Measurements from ENCODE around the gene RPF1. TPM values are rescaled to one million over a fixed set of nuclear protein-coding genes. Genes with fewer than 3 reads are reported as not detected.

Gene RPF1
- total RNA-seq, 1 donor from 2014 or later = 30.1 TPM

GRCh38 chr1:84497631-84498275, 18.7 kb downstream of the RPF1 start:
- Histone ChIP-seq H3K27ac (no peak overlapping the region), H3K27me3 (no peaks in the 10 kb centered on the region), H3K9me3 (no peaks in the 10 kb centered on the region), H3K4me1 (peaks cover 20% of the 10 kb centered on the region), H3K36me3 (peaks cover 79% of the 10 kb centered on the region), H3K4me3 (no peak overlapping the region)
- no peak for DNase-seq
- TF ChIP-seq CTCF (IDR thresholded peaks at IDR 0.05) = no peak
- intact Hi-C loops (cut with DNase I) = no loop called here
- no peak for ATAC-seq

- Histone ChIP-seq H3K4me1 (peaks cover 41% of the 10 kb centered on the region), H3K27ac (no peak overlapping the region), H3K4me3 (peak overlapping the region; percentile 79), H3K36me3 (peaks cover 36% of the 10 kb centered on the region), H3K9me3 (no peaks in the 10 kb centered on the region), H3K27me3 (no peaks in the 10 kb centered on the region)
- no peak for DNase-seq
- intact Hi-C loops (cut with DNase I) = loop anchor here (10.0 kb wide), 1 partner anchor 62 kb away; no protein-coding TSS in a partner anchor
- TF ChIP-seq CTCF (IDR thresholded peaks at IDR 0.05) = no peak
- ATAC-seq = no peak
These were observed 23.9 kb downstream of the RPF1 start for GRCh38 chr1:84502927-84503326.

- no peak for ATAC-seq
- Histone ChIP-seq H3K36me3 (peaks cover 17% of the 10 kb centered on the region), H3K27me3 (no peaks in the 10 kb centered on the region), H3K4me1 (peaks cover 41% of the 10 kb centered on the region), H3K9me3 (no peaks in the 10 kb centered on the region), H3K27ac (peak overlapping the region; percentile 97), H3K4me3 (peak overlapping the region; percentile 79)
- intact Hi-C loops (cut with DNase I) = loop anchor here (10.0 kb wide), 1 partner anchor 60 kb away; no protein-coding TSS in a partner anchor
- TF ChIP-seq CTCF (IDR thresholded peaks at IDR 0.05) = no peak
- DNase-seq = no peak
These were observed 25.8 kb downstream of the RPF1 start for GRCh38 chr1:84504580-84505492.

GRCh38 chr1:84505493-84506001, 26.5 kb downstream of the RPF1 start:
- TF ChIP-seq CTCF (IDR thresholded peaks at IDR 0.05) = no peak
- DNase-seq = no peak
- peaks cover 10% of the 10 kb centered on the region for H3K36me3 ChIP-seq
- peak overlapping the region; percentile 97 for H3K27ac ChIP-seq
- H3K9me3 ChIP-seq = no peaks in the 10 kb centered on the region
- ATAC-seq = peak; percentile 77
- no peaks in the 10 kb centered on the region for H3K27me3 ChIP-seq
- H3K4me3 ChIP-seq = peak overlapping the region; percentile 79
- intact Hi-C loops (cut with DNase I) = loop anchor here (10.0 kb wide), 1 partner anchor 59 kb away; no protein-coding TSS in a partner anchor
- peaks cover 38% of the 10 kb centered on the region for H3K4me1 ChIP-seq

GRCh38 chr1:84506002-84506728, 27.1 kb downstream of the RPF1 start, which contains the start of the genes GNG5 and SPATA1:
GNG5 (minus strand) TSS chr1:84506581; CDS start chr1:84506091, 490 bp downstream.
SPATA1 (plus strand) TSS chr1:84506386; CDS start chr1:84516360, 9,974 bp downstream.
- peak; percentile 100 for DNase-seq
- Histone ChIP-seq H3K9me3 (no peaks in the 10 kb centered on the region), H3K27me3 (no peaks in the 10 kb centered on the region), H3K27ac (peak within 1 kb of the TSS; percentile 97), H3K36me3 (peaks cover 5% of the 10 kb centered on the region), H3K4me3 (peak within 1 kb of the TSS; percentile 79), H3K4me1 (peaks cover 32% of the 10 kb centered on the region)
- peak; percentile 6 for TF ChIP-seq CTCF (IDR thresholded peaks at IDR 0.05)
- intact Hi-C loops (cut with DNase I) = loop anchor here (10.0 kb wide), 1 partner anchor 59 kb away; no protein-coding TSS in a partner anchor
- peak; percentile 95 for ATAC-seq
